Adrenal gland (tissue), 12 donors: ENCODE data around the gene PARP12. TPM values are rescaled to one million over a fixed set of nuclear protein-coding genes. Genes with fewer than 3 reads are reported as not detected.
A peak's percentile ranks its signal among the peaks of the same experiment; 100 is the strongest.

ENCODE experiments used
- DNase-seq, 7 donors: peaks; one replicate each; pipeline ENCODE4 v3.0.0-alpha.2; 2019 to 2020
- H3K27ac ChIP-seq, 5 donors: fragments of 200-600 bp; sonication (generic) in 4 of 5; 1 replicate in 3 of 5; 2 replicates in 2 of 5; pipeline versions ENCODE4 v1.5.1 to v1.8.0; 2016 to 2020; ENCODE audit warnings: mild to moderate bottlenecking in 1 of 5
- H3K27me3 ChIP-seq: fragments of 200-600 bp; 2 replicates; pipeline ENCODE4 v1.8.0; 2021
- H3K36me3 ChIP-seq, 2 donors: fragments of 200-600 bp; replicated peaks in 1 of 2; 1 replicate in 1 of 2; 2 replicates in 1 of 2; pipeline versions ENCODE4 v1.5.1 to v1.8.0; 2018 to 2022
- H3K4me1 ChIP-seq, 2 donors: fragments of 200-600 bp; replicated peaks in 1 of 2; 1 replicate in 1 of 2; 2 replicates in 1 of 2; pipeline versions ENCODE4 v1.5.1 to v1.8.0; 2018 to 2021
- H3K4me3 ChIP-seq, 4 donors: fragments of 200-600 bp; sonication (generic) in 3 of 4; one replicate each; pipeline ENCODE4 v1.5.1; 2016 to 2018
- H3K9me3 ChIP-seq, 3 donors: fragments of 200-600 bp; sonication (generic) in 1 of 3; replicated peaks in 1 of 3; 1 replicate in 2 of 3; 2 replicates in 1 of 3; pipeline versions ENCODE4 v1.5.1 to v1.8.0; 2016 to 2021
- POLR2A ChIP-seq, 2 donors: fragments of 450-650 bp; IDR thresholded peaks; one replicate each; pipeline ENCODE4 v1.6.1; 2017; ENCODE audit warnings: antibody characterized with exemption in 2 of 2, mild to moderate bottlenecking in 2 of 2, moderate library complexity in 1 of 2
- WGBS, 4 donors: extraction: QIAGEN DNeasy Blood & Tissue Kit in 2 of 4; methylation state at CpG; one replicate each; pipeline versions ENCODE4 v1.1.5 to v1.1.7; 2013 to 2017; 5-methylcytosine and 5-hydroxymethylcytosine counted together
- intact Hi-C, 2 donors: fragments of 100-400 bp; cut with DNase I; formaldehyde crosslinking; loops; one replicate each; pipeline versions ENCODE4 v1.14.1 to v1.15.0; 2022 to 2023
- polyA plus RNA-seq, 3 donors: library from polyadenylated mRNA; stranded (reverse); fragments of 200-250 nt in 2 of 3; fragments of 350-450 nt in 1 of 3; fragmentation: Illumina TruSeq in 1 of 3; extraction: RNeasy Lipid Tissue Mini Kit (QIAGEN cat#74804) in 1 of 3; gene quantifications; one replicate each; pipeline ENCODE4 v1.2.3, GENCODE V29; 2013 to 2014
- total RNA-seq, 9 donors: library from RNA; depleted of rRNA in 4 of 9; stranded (reverse); fragments of >200 nt in 4 of 9; fragments of 120-200 nt in 1 of 9; fragmentation: NEBNext Ultra II Directional in 1 of 9; extraction: Animal tissue kit (Norgen Biotek cat#: 25700) in 1 of 9; gene quantifications; one replicate each; pipeline versions ENCODE4 v1.1.0 to v1.2.4, GENCODE V29; 2013 to 2023
- TF ChIP-seq, protein P1 (sequence below), 6 experiments: fragments of 450-650 bp in 4 of 6; fragments of 200-600 bp in 2 of 6; sonication (generic) in 1 of 6; IDR thresholded peaks; 1 replicate in 5 of 6; 2 replicates in 1 of 6; pipeline versions ENCODE4 v1.5.1 to v1.8.0; 2016 to 2021; ENCODE audit warnings: antibody characterized with exemption in 6 of 6, mild to moderate bottlenecking in 2 of 6, moderate library complexity in 1 of 6
- donor health status: healthy with polysubstance abuse.
- donor health status: Bipolar disorder and iron deficiency.
- donor health status: DM: yes; HTN: yes; CAD: no.
- donor health status: DM: no; HTN: no; CAD: no.
- donor health status: DM: no; HTN: no; CAD: no.
- donor health status: DM: yes; HTN: yes; CAD: no.

Gene PARP12
- total and polyA plus RNA-seq, 12 donors = 11.5 to 49.4 (median 24.1) TPM

DNA sequence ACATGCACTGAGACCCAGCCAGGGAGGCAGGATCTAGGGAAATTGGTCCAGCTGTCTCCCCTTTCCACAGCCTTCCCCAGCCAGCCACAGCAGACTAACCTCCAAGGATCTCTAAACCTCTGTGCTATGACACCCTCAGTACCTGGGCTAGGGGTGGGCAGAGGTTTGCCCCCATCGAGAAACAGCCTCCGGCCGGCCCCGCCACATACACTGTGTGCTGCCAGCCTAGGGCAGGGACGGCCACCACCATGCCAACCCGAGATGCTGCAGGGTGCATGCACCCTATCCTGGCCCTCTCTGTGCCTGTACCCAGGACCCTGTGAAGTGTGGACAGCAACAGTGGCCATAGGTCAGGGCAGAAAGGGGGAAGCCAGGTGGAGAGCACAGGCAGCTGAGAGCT, 58.1 kb downstream of the PARP12 start:
- Histone ChIP-seq H3K4me3 (no peak overlapping the region), H3K9me3 (no peaks in the 10 kb centered on the region), H3K27ac (no peak overlapping the region), H3K27me3 (no peaks in the 10 kb centered on the region), H3K36me3 (no peaks in the 10 kb centered on the region), H3K4me1 (no peaks in the 10 kb centered on the region)
- WGBS, 4 donors = 88 to 98% (median 96%) methylated on average over 5 to 6 of the region's 6 CpGs
- no peak for DNase-seq
- intact Hi-C loops = loop anchor here (5.0 to 10.0 kb wide), 5 partner anchors 227 to 510 kb away; partner anchors contain the start of gene HIPK2 (in 1 of the 2)
- TF ChIP-seq POLR2A (IDR thresholded peaks at IDR 0.05) = no peak
- TF ChIP-seq, protein P1, sequence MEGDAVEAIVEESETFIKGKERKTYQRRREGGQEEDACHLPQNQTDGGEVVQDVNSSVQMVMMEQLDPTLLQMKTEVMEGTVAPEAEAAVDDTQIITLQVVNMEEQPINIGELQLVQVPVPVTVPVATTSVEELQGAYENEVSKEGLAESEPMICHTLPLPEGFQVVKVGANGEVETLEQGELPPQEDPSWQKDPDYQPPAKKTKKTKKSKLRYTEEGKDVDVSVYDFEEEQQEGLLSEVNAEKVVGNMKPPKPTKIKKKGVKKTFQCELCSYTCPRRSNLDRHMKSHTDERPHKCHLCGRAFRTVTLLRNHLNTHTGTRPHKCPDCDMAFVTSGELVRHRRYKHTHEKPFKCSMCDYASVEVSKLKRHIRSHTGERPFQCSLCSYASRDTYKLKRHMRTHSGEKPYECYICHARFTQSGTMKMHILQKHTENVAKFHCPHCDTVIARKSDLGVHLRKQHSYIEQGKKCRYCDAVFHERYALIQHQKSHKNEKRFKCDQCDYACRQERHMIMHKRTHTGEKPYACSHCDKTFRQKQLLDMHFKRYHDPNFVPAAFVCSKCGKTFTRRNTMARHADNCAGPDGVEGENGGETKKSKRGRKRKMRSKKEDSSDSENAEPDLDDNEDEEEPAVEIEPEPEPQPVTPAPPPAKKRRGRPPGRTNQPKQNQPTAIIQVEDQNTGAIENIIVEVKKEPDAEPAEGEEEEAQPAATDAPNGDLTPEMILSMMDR (IDR thresholded peaks at IDR 0.05) = no peak

DNA sequence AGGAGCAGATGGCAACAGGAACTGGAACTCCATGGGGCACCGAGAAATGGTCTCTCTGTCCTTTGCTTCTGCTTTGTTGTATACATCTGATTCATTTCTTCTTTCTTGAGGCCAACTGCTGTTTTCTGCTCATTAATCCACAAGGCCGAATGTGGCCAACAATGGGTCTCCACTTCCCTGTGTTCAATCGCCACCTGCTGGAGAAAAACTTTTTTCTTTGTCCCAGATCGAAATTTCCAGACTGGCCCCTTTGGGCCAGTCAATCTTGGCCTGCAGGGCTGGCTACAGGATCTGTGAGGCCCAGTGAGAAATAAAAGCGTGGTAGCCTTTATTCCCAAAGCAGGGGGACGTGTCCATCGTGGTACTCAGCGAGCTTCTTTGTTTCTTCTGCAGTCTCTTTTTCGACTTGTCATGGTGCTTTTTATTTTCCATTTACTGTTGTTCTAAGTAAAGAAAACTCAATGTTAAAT, 58.8 kb downstream of the PARP12 start:
- TF ChIP-seq, protein P1 (IDR thresholded peaks at IDR 0.05) = peak in 5 of 6 experiments; percentile 30 to 50 (median 43)
- TF ChIP-seq POLR2A (IDR thresholded peaks at IDR 0.05) = no peak
- 65 to 71% (median 67%) methylated on average over 9 of the region's 9 CpGs for WGBS, 4 donors
- no peaks in the 10 kb centered on the region for H3K9me3 ChIP-seq
- no peak overlapping the region for H3K27ac ChIP-seq
- no peaks in the 10 kb centered on the region for H3K36me3 ChIP-seq
- H3K4me1 ChIP-seq = no peaks in the 10 kb centered on the region
- peak in 2 of 7 donors; percentile 16 to 36 for DNase-seq
- H3K4me3 ChIP-seq = no peak overlapping the region
- intact Hi-C loops = loop anchor here (5.0 to 10.0 kb wide), 5 partner anchors 227 to 509 kb away; partner anchors contain the start of gene HIPK2 (in 1 of the 2)
- no peaks in the 10 kb centered on the region for H3K27me3 ChIP-seq

DNA sequence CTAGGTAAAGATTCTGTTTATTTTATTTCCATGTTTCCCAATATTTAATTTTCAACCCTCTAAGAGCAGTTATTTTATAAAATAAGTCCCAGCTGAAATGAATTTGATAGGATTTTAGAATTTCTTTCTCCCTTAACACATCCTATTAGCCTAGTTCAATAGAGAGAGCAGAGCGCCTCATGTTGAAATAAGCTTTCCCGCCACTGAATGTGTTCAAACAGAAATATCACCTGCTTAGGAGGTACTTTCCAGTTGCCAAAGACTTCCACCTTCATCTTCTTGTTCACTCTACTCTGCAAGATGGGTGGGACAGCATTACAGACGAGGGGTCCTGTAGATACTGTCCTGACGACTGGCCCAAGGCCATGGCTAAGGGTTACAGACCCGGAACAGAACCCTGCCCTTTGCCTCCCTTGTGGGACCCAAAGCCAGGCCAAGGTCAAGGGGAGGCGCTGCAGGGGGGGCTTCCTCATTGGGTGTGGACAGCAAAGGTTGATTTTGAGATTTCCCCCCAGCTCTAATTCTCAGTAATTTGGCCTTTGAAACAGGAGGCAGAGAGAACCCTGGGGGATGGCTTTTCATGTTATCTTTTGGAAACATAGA, 62.0 kb downstream of the PARP12 start:
- TF ChIP-seq, protein P1 (IDR thresholded peaks at IDR 0.05) = no peak
- no peak for TF ChIP-seq POLR2A (IDR thresholded peaks at IDR 0.05)
- Histone ChIP-seq H3K4me1 (no peaks in the 10 kb centered on the region), H3K27me3 (no peaks in the 10 kb centered on the region), H3K9me3 (no peaks in the 10 kb centered on the region), H3K4me3 (no peak overlapping the region), H3K27ac (no peak overlapping the region), H3K36me3 (no peaks in the 10 kb centered on the region)
- 78 to 88% (median 80%) methylated on average over 5 to 6 of the region's 6 CpGs for WGBS, 4 donors
- DNase-seq = no peak
- intact Hi-C loops = loop anchor here (5.0 to 10.0 kb wide), 5 partner anchors 223 to 506 kb away; partner anchors contain the start of gene HIPK2 (in 1 of the 2)

DNA sequence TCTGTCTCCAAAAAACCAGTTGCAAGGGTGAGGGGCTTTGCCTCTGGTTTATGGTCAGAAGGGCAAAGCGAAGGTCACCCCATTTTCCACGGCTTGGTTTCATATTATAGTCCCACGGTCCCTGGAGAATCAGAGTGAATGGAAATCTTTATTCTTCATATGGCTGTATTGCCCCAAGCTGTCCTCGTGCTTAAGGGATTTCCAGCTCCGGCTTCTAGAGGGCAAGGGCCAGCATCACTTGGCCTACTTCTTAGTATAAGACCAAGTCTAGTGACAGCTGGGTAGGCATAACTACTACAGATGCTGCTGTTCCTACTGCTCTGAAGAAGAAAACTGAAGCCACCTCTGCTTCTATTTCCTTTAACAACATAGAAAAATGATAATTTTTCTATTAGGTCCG, 63.2 kb downstream of the PARP12 start:
- intact Hi-C loops = loop anchor here in 1 of 2 donors (5.0 kb wide), 1 partner anchor 352 kb away; no protein-coding TSS in a partner anchor
- H3K4me1 ChIP-seq = no peaks in the 10 kb centered on the region
- H3K9me3 ChIP-seq = no peaks in the 10 kb centered on the region
- no peaks in the 10 kb centered on the region for H3K27me3 ChIP-seq
- no peaks in the 10 kb centered on the region for H3K36me3 ChIP-seq
- H3K4me3 ChIP-seq = no peak overlapping the region
- DNase-seq = no peak
- WGBS, 4 donors = 91 to 94% (median 91%) methylated on average over 6 of the region's 6 CpGs
- no peak overlapping the region for H3K27ac ChIP-seq
- TF ChIP-seq, protein P1 (IDR thresholded peaks at IDR 0.05) = no peak
- TF ChIP-seq POLR2A (IDR thresholded peaks at IDR 0.05) = no peak
